SKM-1 treated with dmso at 0.1 percent for 144 hours (cell line): ENCODE measurements around the gene KAT14.
"Not testable (repeated sequence)": the region's sequence is repeated elsewhere in the genome, so short reads cannot be mapped to it uniquely, and the experiment has no call there.

ENCODE experiments used
- DNase-seq: peaks from one replicate; lab custom pipeline; 2025; ENCODE audit not compliant: unreplicated experiment; lab: John Stamatoyannopoulos, UW

The KAT14 gene

GRCh38 chr20:18213002-18213401, 75.3 kb downstream of the KAT14 start:
- DNase-seq = no peak

DNA sequence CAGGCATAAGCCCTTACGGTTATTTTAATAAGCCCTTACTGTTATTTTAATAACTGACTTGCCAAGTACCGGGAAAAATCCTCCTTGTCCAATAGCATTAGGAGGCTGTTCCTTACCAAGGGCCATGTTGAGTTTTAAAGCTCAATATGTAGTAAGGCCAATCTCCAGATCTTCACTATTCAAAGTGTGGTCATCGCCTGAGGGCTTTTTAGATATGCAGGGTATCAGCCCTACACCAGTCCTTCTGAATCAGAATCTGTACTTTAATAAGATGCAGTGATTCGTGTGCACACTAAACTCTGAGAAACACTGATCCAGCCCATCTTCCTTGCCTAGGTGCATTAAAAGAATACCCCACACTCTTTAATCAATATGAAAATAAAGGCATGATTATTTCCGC, 77.9 kb downstream of the KAT14 start:
- DNase-seq = no peak

- no peak for DNase-seq
Observed at GRCh38 chr20:18218280-18218679, 80.6 kb downstream of the KAT14 start.

DNA sequence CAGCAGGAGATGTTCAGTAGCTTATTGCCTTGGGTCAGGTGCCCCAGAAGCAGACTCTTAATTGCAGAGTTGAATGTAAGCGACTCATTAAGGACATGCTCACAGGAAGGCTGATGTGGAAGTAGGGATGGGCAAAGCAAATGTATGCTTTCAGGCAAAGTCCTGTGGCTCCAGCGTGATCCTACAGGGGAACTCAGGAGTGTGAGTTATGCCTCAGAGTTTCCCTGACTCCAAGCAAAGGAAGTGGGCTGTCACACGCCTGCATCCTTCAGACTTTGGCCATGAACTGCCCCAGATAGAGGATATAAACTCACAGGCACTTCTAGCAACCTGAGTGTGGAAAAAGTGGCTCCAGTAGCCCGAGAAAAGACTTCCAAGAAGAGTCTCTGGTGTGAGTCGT, 85.7 kb downstream of the KAT14 start:
- no peak for DNase-seq

- no peak for DNase-seq
Observed at GRCh38 chr20:18224968-18225568, 87.4 kb downstream of the KAT14 start.

DNA sequence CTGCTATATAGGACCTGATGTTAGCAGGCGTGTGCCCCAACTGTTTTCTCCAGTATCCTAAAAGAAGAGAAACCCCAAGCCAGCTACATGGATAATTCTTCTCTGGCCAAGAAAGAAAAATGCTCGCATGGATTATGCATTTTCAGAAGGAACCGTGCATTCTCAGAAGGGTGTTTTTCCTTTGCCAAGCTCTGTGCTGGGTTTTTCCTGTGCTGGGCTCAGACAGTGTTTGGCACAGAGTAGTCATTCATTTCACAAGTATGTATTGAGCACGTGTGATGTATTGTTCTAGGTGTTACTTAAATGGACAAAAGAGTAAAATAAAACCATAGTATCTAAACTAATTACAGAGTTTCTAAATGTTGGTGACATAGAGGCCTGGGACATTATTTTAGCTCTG, 88.0 kb downstream of the KAT14 start:
- no peak for DNase-seq

DNA sequence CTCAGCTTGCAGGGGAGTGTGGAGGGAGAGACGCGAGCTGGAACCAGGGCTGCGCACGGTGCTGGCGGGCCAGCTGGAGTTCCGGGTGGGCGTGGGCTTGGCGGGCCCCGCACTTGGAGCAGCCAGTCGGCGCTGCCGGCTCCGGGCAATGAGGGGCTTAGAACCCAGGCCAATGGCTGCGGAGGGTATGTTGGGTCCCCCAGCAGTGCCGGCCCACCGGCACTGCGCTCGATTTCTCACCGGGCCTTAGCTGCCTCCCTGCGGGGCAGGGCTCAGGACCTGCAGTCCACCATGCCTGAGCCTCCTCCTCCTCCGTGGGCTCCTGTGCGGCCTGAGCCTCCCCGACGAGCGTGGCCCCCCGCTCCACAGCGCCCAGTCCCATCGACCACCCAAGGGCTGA, 89.1 kb downstream of the KAT14 start:
- DNase-seq = not testable (repeated sequence)

DNA sequence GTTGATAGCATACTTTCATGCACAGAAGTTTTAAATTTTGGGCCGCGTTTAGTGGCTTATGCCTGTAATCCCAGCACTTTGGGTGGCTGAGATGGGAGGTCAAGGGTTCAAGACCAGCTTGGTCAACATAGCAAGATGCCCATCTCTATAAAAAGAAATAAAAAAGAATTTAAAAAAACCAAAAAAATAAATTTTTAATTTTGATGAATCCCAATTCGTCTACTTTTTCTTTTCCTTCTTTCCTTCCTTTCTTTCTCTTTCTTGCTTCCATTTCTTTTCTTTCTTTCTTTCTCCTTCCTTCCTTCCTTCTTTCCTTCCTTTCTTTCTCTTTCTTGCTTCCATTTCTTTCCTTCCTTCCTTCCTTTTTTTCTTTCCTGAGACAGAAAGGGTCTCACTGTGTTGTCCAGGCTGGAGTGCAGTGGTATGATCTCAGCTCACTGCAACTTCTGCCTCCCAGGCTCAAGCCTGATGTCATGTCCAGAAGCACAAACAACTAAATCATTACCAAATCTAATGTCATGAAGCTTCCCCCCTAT, 95.8 kb downstream of the KAT14 start:
- DNase-seq = no peak
